ENCODE results near the gene CEACAM20. TPM values are rescaled to one million over a fixed set of nuclear protein-coding genes. Genes with fewer than 3 reads are reported as not detected.
"Not testable (repeated sequence)": the region's sequence is repeated elsewhere in the genome, so short reads cannot be mapped to it uniquely, and the experiment has no call there.

The CEACAM20 gene
- total RNA-seq, 1 donor from 2014 or later = not detected

DNA sequence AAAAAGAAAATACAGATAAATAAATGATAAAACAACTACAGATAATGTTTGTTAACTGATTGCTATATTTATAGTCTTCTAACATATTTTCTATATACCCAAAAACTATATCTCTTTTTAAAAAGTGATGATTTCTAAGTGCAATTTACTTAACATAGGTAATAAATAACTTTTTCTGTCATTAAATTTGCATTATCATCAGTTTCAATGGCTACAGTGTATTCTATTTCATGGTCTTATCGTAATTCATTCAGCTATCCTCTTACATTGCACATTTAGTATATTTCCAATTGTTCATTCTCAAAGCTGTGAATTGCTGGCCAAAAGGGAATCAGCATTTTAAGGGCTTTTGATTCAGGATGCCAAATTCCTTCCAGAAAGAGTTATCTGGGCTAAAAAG, 32.8 kb downstream of the CEACAM20 start:
- DNase-seq (ENCODE audit: low read depth in 2 of 2) = no peak

- DNase-seq (ENCODE audit: low read depth in 2 of 2) = peak in 1 of 2 donors; percentile 18
Measured at GRCh38 chr19:44476559-44477408, 52.7 kb downstream of the CEACAM20 start.

DNA sequence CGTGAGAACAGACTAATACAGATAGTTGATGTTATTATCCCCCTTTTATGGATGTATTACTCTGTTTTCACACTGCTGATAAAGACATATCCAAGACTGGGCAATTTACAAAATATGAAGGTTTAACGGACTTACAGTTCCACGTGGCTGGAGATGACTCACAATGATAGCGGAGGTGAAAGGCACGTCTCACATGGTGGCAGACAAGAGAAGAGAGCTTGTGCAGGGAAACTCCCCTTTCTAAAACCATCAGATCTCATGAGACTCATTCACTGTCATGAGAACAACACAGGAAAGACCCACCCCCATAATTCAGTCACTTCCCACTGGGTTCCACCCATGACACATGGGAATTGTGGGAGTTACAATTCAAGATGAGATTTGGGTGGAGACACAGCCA, 60.7 kb downstream of the CEACAM20 start:
- not testable (repeated sequence) for DNase-seq (ENCODE audit: low read depth in 2 of 2)

GRCh38 chr19:44462600-44463286, 66.7 kb downstream of the CEACAM20 start:
- DNase-seq (ENCODE audit: low read depth in 2 of 2) = not testable (repeated sequence)

Other genes with a start within 250 kb of the CEACAM20 start
- gene ZNF235, start 224.7 kb downstream of the CEACAM20 start, total RNA-seq = 4.2 and 5.6 TPM in 2 replicates
- gene ZNF112, start 173.0 kb downstream of the CEACAM20 start, total RNA-seq = 4.7 and 5.6 TPM in 2 replicates
- 1.2 and 1.8 TPM in 2 replicates for gene ZNF285, start 128.1 kb downstream of the CEACAM20 start, total RNA-seq
- 5.8 and 5.9 TPM in 2 replicates for gene ZNF229, start 81.2 kb downstream of the CEACAM20 start, total RNA-seq
- 5.5 and 6.6 TPM in 2 replicates for gene ZNF180, start 29.2 kb downstream of the CEACAM20 start, total RNA-seq
- 0.13 TPM in 2 replicates for gene IGSF23, start 83.9 kb upstream of the CEACAM20 start, total RNA-seq
- gene PVR, start 114.2 kb upstream of the CEACAM20 start, total RNA-seq = 53.8 and 84.7 TPM in 2 replicates
- gene CEACAM19, start 141.8 kb upstream of the CEACAM20 start, total RNA-seq = 0.51 and 1.1 TPM in 2 replicates
- gene CEACAM16, start 169.5 kb upstream of the CEACAM20 start, total RNA-seq = not detected in 2 replicates
- 1.4 and 3.8 TPM in 2 replicates for gene BCL3, start 219.0 kb upstream of the CEACAM20 start, total RNA-seq
- gene CBLC, start 248.2 kb upstream of the CEACAM20 start, total RNA-seq = 0.13 TPM in 1 of 2 replicates, not detected in the other